RWPE1 (cell line): ENCODE data around the gene SRP19.

Experiments
- CTCF ChIA-PET: fragments of 350-600 bp; sonication (Branson Sonifier 250); formaldehyde crosslinking; extraction: SDS; loops from one replicate; lab custom pipeline; 2021; lab: Yijun Ruan, JAX
- POLR2A ChIA-PET: fragments of 400-600 bp; formaldehyde crosslinking; extraction: SDS; loops from one replicate; lab custom pipeline; 2020; ENCODE audit warnings: antibody characterized with exemption; ENCODE audit not compliant: low non-redundant PET; lab: Yijun Ruan, JAX
- DNase-seq: peaks from one replicate; pipeline ENCODE4 v3.0.0; 2012; ENCODE audit warnings: low spot score
- H3K27ac ChIP-seq: fragments of 450-650 bp; 2 replicates; pipeline ENCODE4 v1.5.1; 2017
- TF ChIP-seq, protein P1 (sequence below): fragments of 450-650 bp; conservative IDR thresholded peaks from 2 replicates; pipeline ENCODE4 v1.5.1; 2017; ENCODE audit warnings: low read depth, mild to moderate bottlenecking

Gene SRP19

DNA sequence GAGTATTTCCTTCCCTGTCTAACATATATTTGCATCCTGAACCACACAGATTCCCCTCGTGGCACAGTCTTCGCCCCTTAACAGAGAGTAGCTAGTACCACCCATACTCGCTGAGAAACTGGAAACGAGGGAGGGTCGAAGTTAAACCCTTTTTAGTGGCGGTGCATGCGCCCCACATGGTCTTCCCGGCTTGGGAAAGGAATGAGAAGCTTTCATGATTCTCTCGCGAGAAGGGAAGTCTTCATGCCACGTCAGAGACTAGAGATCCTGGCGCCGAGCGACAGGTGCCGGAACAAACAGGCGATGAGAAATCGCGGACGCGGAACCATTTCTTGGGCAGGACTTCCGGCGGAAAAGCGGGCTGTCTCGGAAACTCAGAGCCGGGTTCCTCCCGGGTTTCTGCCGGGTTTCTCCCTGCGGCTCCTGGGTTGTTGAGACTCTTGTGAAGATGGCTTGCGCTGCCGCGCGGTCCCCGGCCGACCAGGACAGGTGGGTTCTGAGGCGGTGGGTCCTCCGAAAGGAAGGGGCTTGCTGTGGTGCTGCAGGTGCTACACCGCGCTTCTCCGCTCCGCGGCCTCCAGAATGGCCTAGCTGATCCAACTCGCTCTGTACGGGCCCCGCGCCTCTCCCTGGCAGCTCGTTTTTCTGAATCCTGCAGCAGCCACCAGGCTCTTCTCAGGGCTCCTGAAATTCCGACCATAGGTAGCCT, at the start of gene SRP19:
Gene SRP19, plus strand, starts transcription at position 359 of the 709 bp plus-strand sequence. Its CDS starts 90 bp downstream, at position 449.
- H3K27ac ChIP-seq: peak within 1 kb of the TSS; percentile 83
- ChIA-PET CTCF (interaction anchor here (0.5 to 1.7 kb wide), 3 partner anchors 13 to 599 kb away, joined by 3 to 5 read pairs (median 4); no protein-coding TSS in a partner anchor), POLR2A (interaction anchor here (0.5 to 1.6 kb wide), 4 partner anchors 13 to 88 kb away, joined by 3 to 8 read pairs (median 6); partner anchors contain the start of gene REEP5)
- DNase-seq: peak; percentile 99
- TF ChIP-seq, protein P1, sequence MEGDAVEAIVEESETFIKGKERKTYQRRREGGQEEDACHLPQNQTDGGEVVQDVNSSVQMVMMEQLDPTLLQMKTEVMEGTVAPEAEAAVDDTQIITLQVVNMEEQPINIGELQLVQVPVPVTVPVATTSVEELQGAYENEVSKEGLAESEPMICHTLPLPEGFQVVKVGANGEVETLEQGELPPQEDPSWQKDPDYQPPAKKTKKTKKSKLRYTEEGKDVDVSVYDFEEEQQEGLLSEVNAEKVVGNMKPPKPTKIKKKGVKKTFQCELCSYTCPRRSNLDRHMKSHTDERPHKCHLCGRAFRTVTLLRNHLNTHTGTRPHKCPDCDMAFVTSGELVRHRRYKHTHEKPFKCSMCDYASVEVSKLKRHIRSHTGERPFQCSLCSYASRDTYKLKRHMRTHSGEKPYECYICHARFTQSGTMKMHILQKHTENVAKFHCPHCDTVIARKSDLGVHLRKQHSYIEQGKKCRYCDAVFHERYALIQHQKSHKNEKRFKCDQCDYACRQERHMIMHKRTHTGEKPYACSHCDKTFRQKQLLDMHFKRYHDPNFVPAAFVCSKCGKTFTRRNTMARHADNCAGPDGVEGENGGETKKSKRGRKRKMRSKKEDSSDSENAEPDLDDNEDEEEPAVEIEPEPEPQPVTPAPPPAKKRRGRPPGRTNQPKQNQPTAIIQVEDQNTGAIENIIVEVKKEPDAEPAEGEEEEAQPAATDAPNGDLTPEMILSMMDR: no peak

DNA sequence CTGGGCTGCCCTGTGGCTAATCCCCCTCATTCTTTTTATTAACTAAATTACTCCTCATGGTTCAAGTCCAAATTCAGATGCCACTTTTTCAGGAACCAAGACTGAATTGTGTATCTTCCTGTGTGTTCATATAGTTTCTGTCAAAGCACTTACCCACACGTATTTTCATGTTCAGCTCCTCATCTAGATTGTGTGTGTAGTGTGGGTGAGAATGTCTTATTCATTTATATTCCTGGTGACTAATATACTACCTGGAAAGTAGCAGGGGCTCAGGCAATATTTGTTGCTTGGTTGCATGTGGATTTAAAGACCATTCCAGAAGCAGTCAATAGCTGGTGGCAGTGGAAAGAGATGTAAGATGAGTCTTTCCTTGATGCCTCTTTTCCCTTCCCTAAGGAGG, 48.5 kb upstream of the SRP19 start:
- TF ChIP-seq, protein P1: no peak
- DNase-seq: no peak
- ChIA-PET POLR2A (no interaction called here), CTCF (no interaction called here)
- no peak overlapping the region for H3K27ac ChIP-seq

- DNase-seq: no peak
- TF ChIP-seq, protein P1: no peak
- ChIA-PET POLR2A (no interaction called here), CTCF (interaction anchor here (1.9 kb wide), 1 partner anchor 28 kb away, joined by 11 read pairs; no protein-coding TSS in a partner anchor)
- H3K27ac ChIP-seq: no peak overlapping the region
These were observed 40.8 kb upstream of the SRP19 start for GRCh38 chr5:112820246-112820645.

DNA sequence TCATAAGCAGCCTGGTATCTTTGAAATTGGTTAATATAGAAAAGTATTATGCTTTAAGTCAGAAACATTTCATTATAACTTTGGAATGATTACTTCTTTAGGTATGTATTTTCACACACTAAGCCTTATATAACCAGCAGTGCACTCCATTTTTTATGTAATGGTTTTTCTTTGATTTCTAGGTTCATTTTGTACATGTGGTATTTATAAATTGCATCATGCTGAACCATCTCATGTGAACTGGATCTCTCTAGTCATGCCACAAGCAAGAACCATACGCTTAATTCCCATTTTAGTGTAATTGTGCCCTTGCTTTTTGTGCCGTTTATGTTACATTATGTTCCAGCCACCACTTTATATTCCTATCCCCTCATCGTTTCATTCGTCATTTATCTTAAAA, 38.6 kb upstream of the SRP19 start:
- CTCF ChIA-PET: no interaction called here
- POLR2A ChIA-PET: no interaction called here
- TF ChIP-seq, protein P1: no peak

DNA sequence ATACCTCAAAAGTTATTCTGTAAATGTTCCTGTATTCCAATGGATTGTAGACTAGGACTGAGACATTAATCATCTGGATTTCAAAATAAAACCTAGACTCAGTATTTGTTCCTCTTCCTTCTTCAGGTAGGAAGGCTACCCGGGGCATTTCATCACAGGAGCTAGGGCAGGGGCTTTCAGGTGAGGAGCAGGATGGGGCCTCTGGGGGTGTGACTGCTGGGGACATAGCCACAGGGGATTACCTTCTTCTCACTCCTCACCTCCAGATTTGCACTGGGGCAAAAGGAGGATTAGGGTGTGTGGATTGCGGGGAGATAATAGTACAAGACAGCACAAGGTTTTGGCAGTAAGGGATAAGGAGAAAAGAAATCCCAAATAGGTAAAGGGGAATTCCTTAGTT, 37.9 kb upstream of the SRP19 start:
- no peak overlapping the region for H3K27ac ChIP-seq
- ChIA-PET CTCF (no interaction called here), POLR2A (no interaction called here)
- TF ChIP-seq, protein P1: no peak
- DNase-seq: no peak

More for the DNA sequence above, 38.6 kb upstream of the SRP19 start:
- no peak overlapping the region for H3K27ac ChIP-seq
- DNase-seq: no peak

DNA sequence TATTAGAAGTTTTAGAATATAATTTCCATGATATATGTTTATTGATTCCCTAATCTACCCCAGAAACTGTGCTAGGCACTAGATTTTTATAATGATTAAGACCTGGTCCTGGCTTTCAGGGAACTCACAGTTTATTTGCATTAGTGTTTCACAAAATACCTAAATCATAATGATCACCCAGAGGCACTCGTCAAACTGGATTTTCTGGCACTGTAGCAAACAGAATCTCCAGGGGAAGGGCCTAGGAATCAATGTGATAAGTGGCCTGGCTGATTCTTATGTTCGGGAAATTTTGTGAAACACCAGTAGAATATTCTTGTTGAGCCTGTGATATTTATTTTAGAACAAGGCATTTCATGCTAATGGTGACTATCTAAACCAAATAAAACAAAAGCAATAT, 37.4 kb upstream of the SRP19 start:
- no peak for DNase-seq
- CTCF ChIA-PET: no interaction called here
- no peak overlapping the region for H3K27ac ChIP-seq
- TF ChIP-seq, protein P1: no peak
- POLR2A ChIA-PET: no interaction called here
